Stimulated activated CD8-positive, alpha-beta memory T cell treated with anti-CD3 and anti-CD28 coated beads, Interleukin-15, amount 100 ng/mL, for 4 hours (primary cell): ENCODE data around the gene TMEM213.
"Not testable (repeated sequence)": the region's sequence is repeated elsewhere in the genome, so short reads cannot be mapped to it uniquely, and the experiment has no call there.

Experiments
- DNase-seq, 2 donors: peaks; one replicate each; pipeline ENCODE4 v3.0.0-alpha.2; 2020; ENCODE audit warnings: low read depth in 2 of 2

The TMEM213 gene

GRCh38 chr7:138797046-138797445, 748 bp upstream of the TMEM213 start:
- not testable (repeated sequence) for DNase-seq

DNA sequence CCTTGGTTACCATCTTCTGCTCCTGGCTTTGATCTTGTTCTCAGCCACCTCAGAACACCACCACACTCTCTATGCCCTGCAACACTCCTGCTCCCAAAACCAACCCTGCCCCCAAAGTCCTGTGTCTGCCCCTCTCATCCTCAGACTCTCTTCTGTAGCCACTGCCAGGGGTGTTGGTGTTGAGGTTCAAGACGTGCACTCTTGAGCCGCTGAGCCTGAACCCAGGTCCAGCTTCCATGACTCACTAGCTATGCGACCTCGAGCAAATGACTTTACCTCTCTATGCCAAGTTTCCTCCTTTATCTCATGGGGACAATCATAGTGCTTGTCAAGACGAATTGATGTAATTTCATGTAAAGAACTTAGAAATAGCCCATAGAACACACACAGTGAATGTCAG, 1.0 kb downstream of the TMEM213 start:
- DNase-seq: no peak

DNA sequence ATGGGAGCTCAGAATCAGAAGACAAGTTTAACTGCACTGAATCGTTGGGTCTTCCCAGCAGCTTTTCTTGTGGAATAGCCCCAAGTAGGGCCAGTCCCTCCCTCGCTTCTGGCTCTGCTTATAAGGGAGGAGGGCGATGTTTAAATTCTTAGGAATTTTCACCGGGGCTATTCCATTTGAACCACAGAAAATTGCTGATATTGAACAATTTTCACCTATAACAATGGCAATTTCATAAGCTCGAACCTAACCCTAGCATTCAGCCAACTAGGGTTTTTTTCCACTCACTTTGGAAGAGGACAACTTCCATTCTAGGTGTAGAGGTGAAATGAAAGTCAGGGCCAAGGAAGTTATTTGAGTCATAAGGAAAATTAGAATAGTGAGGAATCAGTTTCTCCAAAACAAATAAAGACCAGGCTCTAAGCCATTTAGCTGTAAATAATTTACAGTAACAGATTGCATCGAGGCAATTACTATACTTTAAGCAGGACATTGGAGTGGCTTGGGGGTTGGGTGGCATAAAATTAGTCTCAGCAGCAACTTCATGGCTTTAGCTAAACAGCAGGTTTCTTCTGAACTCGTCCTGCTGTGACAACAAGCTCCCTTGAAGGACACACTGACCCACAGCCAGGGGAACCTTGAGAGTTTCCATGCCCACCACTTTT, 1.7 kb downstream of the TMEM213 start:
- DNase-seq: no peak

DNA sequence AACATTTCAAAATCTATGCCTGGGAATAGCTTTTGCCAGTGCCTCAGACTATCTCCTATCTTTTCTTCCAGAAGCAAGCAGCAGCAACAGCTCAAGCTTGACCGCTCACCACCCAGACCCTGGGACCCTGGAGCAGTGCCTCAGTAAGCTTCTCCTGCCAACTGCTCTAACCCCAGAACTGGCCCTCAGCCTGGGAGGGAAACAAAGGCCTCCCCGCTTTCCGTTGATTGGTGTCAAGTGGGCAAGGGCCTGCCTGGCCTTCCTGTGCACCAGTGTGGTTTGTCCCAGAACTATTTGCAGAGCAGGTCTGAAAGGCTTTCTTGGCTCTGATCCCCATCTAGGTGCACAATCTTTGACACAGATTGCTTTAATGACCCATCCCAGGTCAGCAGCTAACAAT, 3.5 kb downstream of the TMEM213 start:
- DNase-seq: no peak

GRCh38 chr7:138802706-138803105, 4.9 kb downstream of the TMEM213 start:
- DNase-seq: no peak

GRCh38 chr7:138804618-138805017, 6.8 kb downstream of the TMEM213 start:
- DNase-seq: no peak

DNA sequence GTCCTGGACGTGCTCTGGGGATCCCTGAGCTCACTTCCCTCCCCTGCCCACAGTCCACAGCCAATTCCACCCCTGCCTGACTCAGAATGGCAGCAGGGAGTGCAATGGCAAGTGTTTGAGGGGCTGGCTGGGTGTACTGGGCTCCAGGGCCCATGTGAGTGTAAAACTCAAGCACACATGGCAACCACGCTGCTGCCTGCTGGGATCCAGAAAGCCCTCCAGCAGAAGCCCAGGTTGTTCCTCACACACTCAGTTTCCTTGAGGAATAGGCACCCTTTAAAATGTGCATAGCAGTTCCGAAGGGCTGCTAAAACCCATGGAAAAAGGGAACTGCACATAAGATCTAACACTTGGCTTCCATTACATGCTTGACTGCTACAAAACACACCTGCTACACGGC, 11.6 kb downstream of the TMEM213 start:
- no peak for DNase-seq

- DNase-seq: not testable (repeated sequence)
Measured at GRCh38 chr7:138811327-138811726, 13.5 kb downstream of the TMEM213 start.

DNA sequence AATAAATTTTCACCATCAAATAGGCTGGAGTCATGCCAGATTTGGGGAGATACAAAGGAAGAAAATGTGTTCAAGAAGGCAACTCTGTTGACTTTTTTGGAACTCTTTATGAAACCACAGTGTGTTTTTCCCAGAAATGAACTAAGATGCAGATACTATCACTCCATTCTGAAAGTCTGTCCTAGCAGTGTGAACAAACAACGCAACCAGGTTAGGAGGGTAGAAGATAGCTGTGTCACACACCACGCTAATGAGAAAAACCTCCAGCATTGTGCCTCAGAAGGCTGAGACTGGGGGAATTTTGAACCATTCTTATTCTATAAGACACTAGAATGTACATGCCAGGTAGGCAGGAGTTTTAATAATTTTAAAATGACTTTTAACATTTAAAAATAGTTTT, 16.2 kb downstream of the TMEM213 start:
- no peak for DNase-seq

DNA sequence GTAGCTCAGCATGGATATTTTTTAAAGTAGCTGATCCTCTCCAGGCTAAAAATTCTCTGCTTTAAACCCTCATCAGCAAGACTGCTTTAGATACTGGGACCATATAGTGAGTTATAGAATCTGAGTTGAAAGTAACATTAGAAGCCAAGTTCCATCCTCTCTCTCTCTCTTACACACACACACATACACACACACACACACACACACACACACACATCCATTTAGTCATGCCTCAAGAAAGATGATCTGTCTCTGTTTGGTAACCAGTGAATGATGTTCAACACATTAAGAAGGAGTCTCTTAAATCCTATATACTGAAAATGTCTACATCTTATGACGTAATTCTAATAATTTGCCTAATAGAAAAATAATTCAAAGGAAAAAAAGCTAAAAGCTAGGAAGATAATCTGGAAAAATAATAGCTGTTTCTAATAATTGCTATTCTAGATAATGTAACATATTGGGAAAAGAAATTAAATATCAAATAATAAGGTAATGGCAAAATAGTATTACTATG, 17.1 kb downstream of the TMEM213 start:
- no peak for DNase-seq

- no peak for DNase-seq
Measured at GRCh38 chr7:138816650-138817049, 18.9 kb downstream of the TMEM213 start.

GRCh38 chr7:138819625-138820024, 21.8 kb downstream of the TMEM213 start:
- DNase-seq: no peak

- DNase-seq: no peak
Measured at GRCh38 chr7:138821912-138822311, 24.1 kb downstream of the TMEM213 start.

DNA sequence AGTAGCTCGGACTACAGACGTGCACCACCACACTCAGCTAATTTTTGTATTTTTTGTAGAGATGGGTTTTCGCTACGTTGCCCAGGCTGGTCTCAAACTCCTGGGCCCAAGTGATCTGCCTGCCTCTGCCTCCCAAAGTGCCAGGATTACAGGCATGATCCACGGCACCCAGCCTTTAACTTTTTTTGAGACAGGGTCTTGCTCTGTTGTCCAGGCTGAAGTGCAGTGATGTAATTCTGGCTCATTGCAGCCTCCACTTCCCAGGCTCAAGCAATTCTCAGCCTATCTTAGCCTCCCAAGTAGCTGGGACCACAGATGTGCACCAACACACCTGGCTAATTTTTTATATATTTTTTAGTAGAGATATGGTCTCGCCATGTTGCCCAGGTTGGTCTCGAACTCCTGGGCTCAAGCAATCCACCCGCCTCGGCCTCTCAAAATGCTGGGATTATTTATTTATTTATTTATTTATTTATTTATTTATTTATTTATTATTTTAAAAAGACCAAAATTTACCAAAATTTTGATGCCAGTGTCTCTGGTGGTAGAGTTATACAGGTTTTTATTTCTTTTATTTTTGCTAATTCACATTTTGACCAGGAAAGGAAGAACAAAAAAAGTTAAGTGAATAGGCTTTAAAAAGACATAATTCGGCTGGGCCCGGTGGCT, 25.2 kb downstream of the TMEM213 start:
- no peak for DNase-seq

- no peak for DNase-seq
Measured at GRCh38 chr7:138825049-138825721, 27.4 kb downstream of the TMEM213 start.

DNA sequence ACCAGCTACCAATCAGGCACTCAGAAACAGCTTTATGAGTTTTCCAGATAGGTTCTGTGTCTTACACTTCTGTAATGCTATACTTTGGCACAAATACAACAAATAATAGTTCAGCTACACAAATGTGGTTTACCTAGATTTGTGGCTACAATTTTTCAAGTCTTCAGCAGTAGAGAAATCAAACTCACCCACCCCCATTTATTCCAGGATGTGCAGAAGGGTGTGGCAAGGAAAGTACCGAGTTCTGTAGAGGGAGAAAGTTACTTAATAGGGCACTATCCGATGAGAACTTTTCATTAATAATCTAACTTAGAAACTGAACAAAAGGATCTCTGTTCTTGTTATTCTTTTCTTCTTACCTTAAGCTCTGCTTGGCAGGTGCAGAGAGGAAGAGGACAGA, 30.5 kb downstream of the TMEM213 start:
- DNase-seq: no peak

DNA sequence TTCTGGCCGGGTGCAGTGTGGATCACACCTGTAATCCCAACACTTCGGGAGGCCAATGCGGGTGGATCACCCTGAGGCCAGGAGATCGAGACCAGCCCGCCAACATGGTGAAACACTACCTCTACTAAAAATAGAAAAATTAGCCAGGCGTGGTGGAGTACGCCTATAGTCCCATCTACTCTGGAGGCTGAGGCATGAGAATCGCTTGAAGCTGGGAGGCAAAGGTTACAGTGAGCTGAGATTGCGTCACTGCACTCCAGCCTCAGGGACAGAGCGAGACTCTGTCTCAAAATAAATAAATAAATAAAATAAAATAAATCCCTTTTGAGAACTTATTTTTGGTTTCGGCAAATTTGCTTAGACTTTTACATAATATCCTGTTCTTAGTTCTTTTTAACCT, 31.5 kb downstream of the TMEM213 start:
- no peak for DNase-seq

GRCh38 chr7:138832966-138833365, 35.2 kb downstream of the TMEM213 start:
- DNase-seq: no peak

DNA sequence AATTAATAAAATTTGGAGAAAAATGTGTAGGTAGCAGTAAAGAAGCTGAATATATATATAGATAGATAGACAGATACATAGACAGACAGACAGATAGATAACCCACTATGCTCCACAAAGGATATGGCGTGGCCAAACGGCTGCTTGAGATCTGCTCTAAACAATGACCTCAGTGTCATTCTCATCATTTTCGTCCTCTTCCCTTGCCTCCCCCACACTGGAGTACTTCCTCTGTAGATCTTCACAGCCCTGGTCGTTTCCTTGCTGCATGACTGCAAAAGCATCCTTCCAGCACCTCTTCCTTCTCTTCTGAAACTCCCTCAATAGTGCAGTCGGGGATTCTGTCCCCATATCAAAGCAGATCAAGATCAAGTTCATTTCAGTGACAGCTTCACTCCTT, 35.8 kb downstream of the TMEM213 start:
- DNase-seq: no peak

- DNase-seq: no peak
Measured at GRCh38 chr7:138834583-138834982, 36.8 kb downstream of the TMEM213 start.

DNA sequence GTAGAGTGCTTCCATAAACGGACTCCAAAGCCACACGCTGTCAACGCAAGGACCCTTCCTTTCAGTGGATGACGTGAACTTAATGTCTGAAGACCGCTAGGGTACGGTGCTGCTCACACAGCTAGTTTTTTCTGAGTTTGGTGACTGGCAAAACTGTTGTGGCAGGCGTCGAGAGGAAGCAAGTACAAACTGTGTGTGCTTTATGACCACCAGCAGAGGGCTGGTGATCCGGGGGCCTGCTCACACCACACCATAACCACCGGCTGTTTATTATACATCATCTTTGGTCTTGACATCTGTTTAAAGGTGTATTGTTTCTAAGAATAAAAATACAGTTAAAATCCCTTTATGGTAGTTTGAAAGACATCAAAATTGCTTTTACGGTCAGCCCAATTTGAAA, 37.3 kb downstream of the TMEM213 start:
- no peak for DNase-seq

DNA sequence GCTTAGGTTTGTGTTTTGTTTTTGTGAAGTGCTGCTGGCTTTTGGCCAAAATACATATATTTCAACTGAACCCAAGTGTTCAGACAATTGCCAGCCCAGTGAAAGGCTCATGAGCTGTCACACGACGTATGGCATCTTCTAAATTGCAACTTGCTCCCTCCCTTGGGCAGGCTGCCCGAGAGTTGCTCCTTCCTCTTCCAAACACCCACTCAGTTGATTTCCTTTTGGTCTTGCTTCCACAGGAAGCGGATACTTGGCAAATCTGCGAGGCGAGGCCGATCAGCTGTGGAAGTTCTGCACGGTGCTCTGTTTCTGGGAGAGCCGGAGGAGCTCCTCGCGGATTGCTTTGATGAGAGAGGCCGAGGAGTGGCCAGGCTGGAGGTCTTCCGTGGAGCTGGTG, 39.8 kb downstream of the TMEM213 start:
- DNase-seq: no peak

- DNase-seq: no peak
Measured at GRCh38 chr7:138838166-138838565, 40.4 kb downstream of the TMEM213 start.
